GM19452 (cell line): ENCODE measurements around the gene SMPDL3A.

ENCODE experiments used
- ATAC-seq: cut with Tn5 transposase; IDR thresholded peaks from one replicate; pipeline ENCODE4 v1.9.1; 2021; ENCODE audit not compliant: unreplicated experiment

The SMPDL3A gene

GRCh38 chr6:122800906-122801305 lies 11.8 kb downstream of the SMPDL3A start:
- no peak for ATAC-seq

GRCh38 chr6:122801397-122801796 lies 12.3 kb downstream of the SMPDL3A start:
- ATAC-seq: no peak

DNA sequence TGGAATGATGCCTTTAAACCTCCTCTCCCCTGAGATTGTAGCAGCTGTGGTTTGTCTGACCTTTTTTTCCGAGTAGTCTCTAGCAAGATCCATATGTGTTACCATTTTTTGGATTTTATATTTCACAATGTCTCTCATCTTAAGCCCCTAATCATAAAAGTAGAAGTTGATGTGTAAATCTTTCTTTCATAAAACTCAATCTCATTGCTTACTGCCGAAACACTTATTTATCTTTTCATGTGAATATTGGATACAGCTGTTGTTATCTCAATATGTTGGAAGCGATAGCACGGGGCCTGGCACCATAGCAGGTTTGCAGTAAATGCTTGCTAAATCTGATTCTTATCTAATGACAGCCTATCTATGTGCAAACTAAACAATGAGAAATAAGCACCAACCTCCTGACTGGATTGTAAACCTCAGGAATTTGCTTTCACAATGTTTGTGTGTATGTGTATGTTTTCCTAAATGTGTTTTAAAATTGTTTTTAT lies 14.2 kb downstream of the SMPDL3A start:
- ATAC-seq: no peak

DNA sequence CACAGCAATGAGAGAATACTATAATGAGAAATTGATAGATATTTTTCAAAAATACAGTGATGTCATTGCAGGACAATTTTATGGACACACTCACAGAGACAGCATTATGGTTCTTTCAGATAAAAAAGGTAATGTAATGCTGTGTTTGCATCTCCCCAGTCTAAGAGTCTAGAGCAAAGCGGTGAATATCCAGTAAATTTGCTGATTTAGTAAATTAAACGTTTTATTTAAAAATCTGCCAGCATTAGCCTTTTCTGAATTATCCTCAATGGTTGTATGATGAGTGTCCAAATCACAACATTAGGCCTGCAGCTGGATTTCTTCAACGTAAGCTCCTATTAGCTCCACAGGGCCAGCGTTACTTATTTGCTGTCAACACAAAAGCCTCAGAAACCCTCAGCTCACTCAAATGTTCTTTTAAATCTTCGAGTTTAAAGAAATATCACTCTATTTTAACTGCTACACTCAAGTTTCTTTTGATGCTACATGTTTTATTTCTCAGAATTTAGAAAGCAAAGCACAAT lies 16.0 kb downstream of the SMPDL3A start:
- no peak for ATAC-seq

- ATAC-seq: no peak
Measured at GRCh38 chr6:122806291-122806690, 17.2 kb downstream of the SMPDL3A start.

DNA sequence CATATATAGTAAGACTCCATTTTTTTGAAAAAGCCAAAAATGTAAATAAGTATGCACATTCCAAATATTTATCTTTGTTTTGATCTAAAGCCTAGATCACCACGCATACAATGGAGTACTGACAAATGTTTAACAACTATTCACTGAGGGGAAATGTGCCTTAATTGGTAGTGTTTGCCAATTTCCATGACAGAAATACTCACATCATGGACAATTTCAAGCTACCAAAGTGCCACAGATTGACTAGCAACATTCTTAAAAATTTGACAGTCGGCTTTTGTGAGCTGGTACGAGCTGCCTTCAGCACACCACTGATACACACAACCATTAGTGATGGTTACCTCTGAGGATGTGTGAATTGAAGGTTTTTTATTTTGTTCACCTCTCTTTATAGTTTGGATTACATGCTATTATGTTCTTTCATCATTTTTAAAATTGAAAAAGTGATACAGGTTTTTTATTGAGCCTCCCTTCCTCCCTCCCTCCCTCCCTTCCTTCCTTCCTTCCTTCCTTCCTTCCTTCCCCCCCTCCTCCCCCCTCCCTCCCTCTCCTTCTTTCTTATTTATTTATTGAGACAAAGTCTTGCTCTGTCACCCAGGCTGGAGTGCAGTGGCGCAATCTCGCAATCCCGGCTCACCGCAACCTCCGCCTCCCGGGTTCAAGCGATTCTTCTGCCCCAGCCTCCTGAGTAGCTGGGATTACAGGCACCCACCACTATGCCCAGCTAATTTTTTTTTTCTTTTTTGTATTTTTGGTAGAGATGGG lies 19.2 kb downstream of the SMPDL3A start:
- no peak for ATAC-seq

DNA sequence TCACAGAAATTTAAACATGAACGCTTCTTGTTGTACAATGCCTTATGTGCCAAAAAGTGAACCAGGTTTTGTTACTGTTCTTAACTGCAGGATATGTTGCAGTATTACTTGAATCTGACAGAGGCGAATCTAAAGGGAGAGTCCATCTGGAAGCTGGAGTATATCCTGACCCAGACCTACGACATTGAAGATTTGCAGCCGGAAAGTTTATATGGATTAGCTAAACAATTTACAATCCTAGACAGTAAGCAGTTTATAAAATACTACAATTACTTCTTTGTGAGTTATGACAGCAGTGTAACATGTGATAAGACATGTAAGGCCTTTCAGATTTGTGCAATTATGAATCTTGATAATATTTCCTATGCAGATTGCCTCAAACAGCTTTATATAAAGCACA lies 19.9 kb downstream of the SMPDL3A start:
- no peak for ATAC-seq

DNA sequence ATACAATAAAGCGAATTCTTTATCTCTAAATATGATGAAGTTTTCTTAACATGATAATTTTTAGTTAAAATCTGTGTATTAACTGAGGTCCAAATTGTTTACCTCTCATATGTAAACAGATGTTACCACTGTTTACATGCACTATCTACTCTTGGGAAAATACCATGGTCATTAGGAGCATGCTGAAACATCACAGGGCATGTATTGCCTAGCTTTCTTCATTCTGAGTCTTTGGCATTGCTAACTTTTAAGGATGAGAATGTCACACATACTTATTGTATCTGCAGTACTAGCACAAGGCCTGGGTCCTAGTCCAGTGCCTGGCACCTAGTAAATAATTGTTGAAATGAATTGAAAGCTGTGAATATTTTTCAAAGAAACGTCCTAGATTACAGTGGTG lies 20.6 kb downstream of the SMPDL3A start:
- no peak for ATAC-seq

- ATAC-seq: no peak
Measured at GRCh38 chr6:122810189-122810588, 21.1 kb downstream of the SMPDL3A start.

- no peak for ATAC-seq
Measured at GRCh38 chr6:122817358-122817757, 28.3 kb downstream of the SMPDL3A start.

- no peak for ATAC-seq
Measured at GRCh38 chr6:122817766-122818165, 28.7 kb downstream of the SMPDL3A start.

GRCh38 chr6:122818866-122819265 lies 29.8 kb downstream of the SMPDL3A start:
- ATAC-seq: no peak

DNA sequence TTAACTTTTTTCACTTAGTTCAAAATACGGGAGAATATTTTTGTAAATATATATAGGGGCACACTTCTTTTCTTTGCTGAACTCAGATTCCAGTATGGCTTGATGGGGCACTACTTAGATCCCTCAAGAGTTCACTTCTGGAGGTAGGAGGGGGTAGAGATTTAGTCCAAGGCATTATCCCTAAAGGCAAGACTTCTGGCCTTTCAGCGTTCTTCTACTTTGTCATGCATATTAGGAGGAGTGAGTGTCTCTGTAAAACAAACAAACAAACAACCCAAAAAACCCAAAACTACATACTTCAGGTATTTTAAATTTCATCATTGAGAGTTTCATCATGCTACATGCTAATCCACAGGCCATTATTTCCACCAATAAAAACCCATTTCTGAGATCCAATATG lies 32.0 kb downstream of the SMPDL3A start:
- no peak for ATAC-seq

- ATAC-seq: no peak
Measured at GRCh38 chr6:122825163-122825562, 36.1 kb downstream of the SMPDL3A start.

GRCh38 chr6:122829456-122829855 lies 40.4 kb downstream of the SMPDL3A start:
- ATAC-seq: no peak

DNA sequence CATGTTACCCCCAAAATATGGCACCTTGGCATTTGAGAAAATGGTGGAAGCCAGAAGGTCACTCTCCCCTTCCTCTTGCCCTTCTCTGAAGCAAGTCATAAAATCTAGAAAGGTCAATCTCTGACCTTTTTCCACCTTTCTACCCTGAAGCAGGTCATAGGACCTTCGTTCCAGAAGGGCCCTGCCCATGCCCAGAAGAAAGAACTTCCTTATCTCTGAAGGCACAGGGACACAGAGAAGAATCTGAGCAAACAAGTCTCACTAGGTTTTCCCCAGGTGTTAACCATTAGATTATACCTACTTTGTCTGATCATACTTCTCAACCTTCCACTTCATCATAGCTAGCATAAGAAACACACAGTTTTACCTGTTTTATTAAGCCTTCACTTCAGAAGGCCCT lies 42.5 kb downstream of the SMPDL3A start:
- no peak for ATAC-seq

GRCh38 chr6:122832459-122832858 lies 43.4 kb downstream of the SMPDL3A start:
- ATAC-seq: no peak

DNA sequence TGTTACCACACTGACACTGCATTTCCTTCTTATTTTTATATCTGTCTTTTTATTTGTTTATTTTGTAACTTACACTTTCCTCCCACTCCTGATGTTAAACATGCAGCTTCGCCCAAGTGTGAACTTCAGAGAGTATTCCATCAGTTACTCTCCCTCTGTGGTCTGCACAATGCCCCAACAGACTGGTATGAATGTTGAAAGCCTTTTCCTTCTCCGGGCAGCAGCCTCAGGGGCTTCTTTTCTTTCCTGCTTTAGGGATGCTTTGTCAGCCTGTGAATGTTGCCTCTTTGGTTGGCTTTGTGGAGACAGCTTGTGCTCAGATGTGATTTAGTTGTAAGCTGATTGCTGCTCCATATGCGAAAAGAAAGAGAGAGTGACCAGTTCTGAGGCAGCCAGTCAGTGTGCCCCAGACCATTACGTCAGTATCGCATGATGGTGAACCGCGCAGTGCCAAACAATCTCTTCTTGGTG lies 44.0 kb downstream of the SMPDL3A start:
- no peak for ATAC-seq

GRCh38 chr6:122838060-122838780 lies 49.2 kb downstream of the SMPDL3A start:
- no peak for ATAC-seq

- ATAC-seq: peak; percentile 93
Measured at GRCh38 chr6:122839472-122839871, 50.4 kb downstream of the SMPDL3A start.

- ATAC-seq: no peak
Measured at GRCh38 chr6:122839906-122840305, 50.8 kb downstream of the SMPDL3A start.

GRCh38 chr6:122845464-122845863 lies 56.4 kb downstream of the SMPDL3A start:
- no peak for ATAC-seq
